Erythroblast (primary cell): ENCODE measurements around the gene CAMK1G.

Experiments used
- GATA1 ChIP-seq: IDR thresholded peaks from 2 replicates; pipeline ENCODE4 v1.6.1; 2011; ENCODE audit warnings: low read depth, mild to moderate bottlenecking, control low read depth, low read length, moderate library complexity
- POLR2A ChIP-seq: IDR thresholded peaks from 2 replicates; pipeline ENCODE4 v1.6.1; 2011; ENCODE audit warnings: mild to moderate bottlenecking, low read length

DNA sequence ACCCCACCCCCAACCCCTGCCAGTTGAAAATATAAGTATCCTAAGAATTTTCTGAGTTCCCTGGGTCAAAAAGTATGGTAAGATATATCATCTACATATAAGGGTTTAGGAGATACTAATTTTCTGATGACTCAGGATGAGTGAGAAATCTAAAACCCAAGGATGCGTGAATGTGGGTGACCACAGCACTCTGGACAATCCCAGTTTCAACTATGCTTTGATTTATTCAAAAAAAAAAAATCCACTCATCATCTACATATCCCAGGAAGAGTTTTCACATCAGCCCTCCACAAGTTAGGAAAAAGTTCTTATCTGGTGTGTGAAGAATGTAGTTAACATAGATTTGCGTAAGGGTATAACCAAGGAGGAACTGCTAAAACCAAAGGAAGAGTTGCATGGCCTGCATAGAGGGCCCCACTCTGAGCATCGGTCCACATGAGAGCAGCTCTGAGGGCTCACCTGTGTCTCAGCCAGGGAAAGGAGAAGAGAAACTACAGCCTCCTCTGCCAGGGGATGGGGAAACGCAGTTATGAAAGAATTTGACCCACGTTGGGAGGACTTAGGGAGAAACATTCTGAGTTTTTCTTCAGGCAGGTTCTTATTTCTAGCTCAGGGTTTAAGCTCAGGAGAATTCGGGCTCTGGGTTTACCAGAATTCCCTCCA, 50.0 kb downstream of the CAMK1G start:
- TF ChIP-seq POLR2A (no peak), GATA1 (no peak)
